Measurements from ENCODE around the gene SMURF1.
A peak's percentile ranks its signal among the peaks of the same experiment; 100 is the strongest.

Gene SMURF1

GRCh38 chr7:99042957-99043356, 101.0 kb downstream of the SMURF1 start:
- DNase-seq = no peak

GRCh38 chr7:99041526-99041925, 102.4 kb downstream of the SMURF1 start:
- no peak for DNase-seq

- peak; percentile 33 for DNase-seq
Measured at GRCh38 chr7:99040104-99040958, 103.6 kb downstream of the SMURF1 start.

GRCh38 chr7:99039384-99039891, 104.5 kb downstream of the SMURF1 start:
- DNase-seq = no peak

- DNase-seq = no peak
Measured at GRCh38 chr7:99038086-99038855, 105.6 kb downstream of the SMURF1 start.

GRCh38 chr7:99037327-99037940, 106.5 kb downstream of the SMURF1 start:
- no peak for DNase-seq

GRCh38 chr7:99036546-99037111, 107.3 kb downstream of the SMURF1 start:
- no peak for DNase-seq

GRCh38 chr7:99035723-99036545, 108.0 kb downstream of the SMURF1 start:
- no peak for DNase-seq

GRCh38 chr7:99034932-99035722, 108.8 kb downstream of the SMURF1 start:
- DNase-seq = no peak

GRCh38 chr7:99033765-99034164, 110.1 kb downstream of the SMURF1 start:
- no peak for DNase-seq

GRCh38 chr7:99032928-99033327, 111.0 kb downstream of the SMURF1 start:
- no peak for DNase-seq

- DNase-seq = no peak
Measured at GRCh38 chr7:99031496-99031895, 112.4 kb downstream of the SMURF1 start.

GRCh38 chr7:99030951-99031350, 113.0 kb downstream of the SMURF1 start:
- no peak for DNase-seq

- no peak for DNase-seq
Measured at GRCh38 chr7:99030457-99030856, 113.5 kb downstream of the SMURF1 start.

GRCh38 chr7:99029466-99030435, 114.2 kb downstream of the SMURF1 start:
- DNase-seq = no peak

GRCh38 chr7:99028261-99028973, 115.5 kb downstream of the SMURF1 start:
- DNase-seq = no peak

- DNase-seq = no peak
Measured at GRCh38 chr7:99027841-99028240, 116.1 kb downstream of the SMURF1 start.

GRCh38 chr7:99027241-99027640, 116.7 kb downstream of the SMURF1 start:
- DNase-seq = no peak

GRCh38 chr7:99024066-99024465, 119.8 kb downstream of the SMURF1 start:
- no peak for DNase-seq

All from DMS79 (cell line).